Adrenal gland (tissue), 12 donors: ENCODE data around the gene PCDH18. TPM values are rescaled to one million over a fixed set of nuclear protein-coding genes. Genes with fewer than 3 reads are reported as not detected.

Experiments
- DNase-seq, 7 donors: peaks; one replicate each; pipeline ENCODE4 v3.0.0-alpha.2; 2019 to 2020
- H3K27ac ChIP-seq, 5 donors: fragments of 200-600 bp; sonication (generic) in 4 of 5; 1 replicate in 3 of 5; 2 replicates in 2 of 5; pipeline versions ENCODE4 v1.5.1 to v1.8.0; 2016 to 2020; ENCODE audit warnings: mild to moderate bottlenecking in 1 of 5
- H3K27me3 ChIP-seq: fragments of 200-600 bp; 2 replicates; pipeline ENCODE4 v1.8.0; 2021
- H3K36me3 ChIP-seq, 2 donors: fragments of 200-600 bp; replicated peaks in 1 of 2; 1 replicate in 1 of 2; 2 replicates in 1 of 2; pipeline versions ENCODE4 v1.5.1 to v1.8.0; 2018 to 2022
- H3K4me1 ChIP-seq, 2 donors: fragments of 200-600 bp; replicated peaks in 1 of 2; 1 replicate in 1 of 2; 2 replicates in 1 of 2; pipeline versions ENCODE4 v1.5.1 to v1.8.0; 2018 to 2021
- H3K4me3 ChIP-seq, 4 donors: fragments of 200-600 bp; sonication (generic) in 3 of 4; one replicate each; pipeline ENCODE4 v1.5.1; 2016 to 2018
- H3K9me3 ChIP-seq, 3 donors: fragments of 200-600 bp; sonication (generic) in 1 of 3; replicated peaks in 1 of 3; 1 replicate in 2 of 3; 2 replicates in 1 of 3; pipeline versions ENCODE4 v1.5.1 to v1.8.0; 2016 to 2021
- CTCF ChIP-seq, 6 experiments: fragments of 450-650 bp in 4 of 6; fragments of 200-600 bp in 2 of 6; sonication (generic) in 1 of 6; IDR thresholded peaks; 1 replicate in 5 of 6; 2 replicates in 1 of 6; pipeline versions ENCODE4 v1.5.1 to v1.8.0; 2016 to 2021; ENCODE audit warnings: antibody characterized with exemption in 6 of 6, mild to moderate bottlenecking in 2 of 6, moderate library complexity in 1 of 6
- POLR2A ChIP-seq, 2 donors: fragments of 450-650 bp; IDR thresholded peaks; one replicate each; pipeline ENCODE4 v1.6.1; 2017; ENCODE audit warnings: antibody characterized with exemption in 2 of 2, mild to moderate bottlenecking in 2 of 2, moderate library complexity in 1 of 2
- WGBS, 4 donors: extraction: QIAGEN DNeasy Blood & Tissue Kit in 2 of 4; methylation state at CpG; one replicate each; pipeline versions ENCODE4 v1.1.5 to v1.1.7; 2013 to 2017; 5-methylcytosine and 5-hydroxymethylcytosine counted together
- intact Hi-C, 2 donors: fragments of 100-400 bp; cut with DNase I; formaldehyde crosslinking; loops; one replicate each; pipeline versions ENCODE4 v1.14.1 to v1.15.0; 2022 to 2023
- polyA plus RNA-seq, 3 donors: library from polyadenylated mRNA; stranded (reverse); fragments of 200-250 nt in 2 of 3; fragments of 350-450 nt in 1 of 3; fragmentation: Illumina TruSeq in 1 of 3; extraction: RNeasy Lipid Tissue Mini Kit (QIAGEN cat#74804) in 1 of 3; gene quantifications; one replicate each; pipeline ENCODE4 v1.2.3, GENCODE V29; 2013 to 2014
- total RNA-seq, 9 donors: library from RNA; depleted of rRNA in 4 of 9; stranded (reverse); fragments of >200 nt in 4 of 9; fragments of 120-200 nt in 1 of 9; fragmentation: NEBNext Ultra II Directional in 1 of 9; extraction: Animal tissue kit (Norgen Biotek cat#: 25700) in 1 of 9; gene quantifications; one replicate each; pipeline versions ENCODE4 v1.1.0 to v1.2.4, GENCODE V29; 2013 to 2023
- donor health status: healthy with polysubstance abuse.
- donor health status: Bipolar disorder and iron deficiency.
- donor health status: DM: yes; HTN: yes; CAD: no.
- donor health status: DM: no; HTN: no; CAD: no.
- donor health status: DM: no; HTN: no; CAD: no.
- donor health status: DM: yes; HTN: yes; CAD: no.

Gene PCDH18
- total and polyA plus RNA-seq, 12 donors, result 2.6 to 54.7 (median 8.5) TPM

GRCh38 chr4:137476345-137476744, 55.9 kb downstream of the PCDH18 start:
- no peaks in the 10 kb centered on the region for H3K9me3 ChIP-seq
- 36 to 65% (median 39%) methylated on average over 4 of the region's 4 CpGs for WGBS, 4 donors
- no peak for DNase-seq
- no peaks in the 10 kb centered on the region for H3K4me1 ChIP-seq
- intact Hi-C loops, result no loop called here
- no peak overlapping the region for H3K27ac ChIP-seq
- TF ChIP-seq CTCF (IDR thresholded peaks at IDR 0.05), result no peak
- TF ChIP-seq POLR2A (IDR thresholded peaks at IDR 0.05), result no peak
- no peaks in the 10 kb centered on the region for H3K36me3 ChIP-seq
- H3K4me3 ChIP-seq, result no peak overlapping the region
- H3K27me3 ChIP-seq, result no peaks in the 10 kb centered on the region

- DNase-seq, result peak in 1 of 7 donors; percentile 16
- H3K4me3 ChIP-seq, result no peak overlapping the region
- H3K36me3 ChIP-seq, result no peaks in the 10 kb centered on the region
- no peaks in the 10 kb centered on the region for H3K27me3 ChIP-seq
- no peak overlapping the region for H3K27ac ChIP-seq
- WGBS, 4 donors, result 15 to 31% (median 26%) methylated on average over 1 of the region's 1 CpG
- no peaks in the 10 kb centered on the region for H3K4me1 ChIP-seq
- intact Hi-C loops, result no loop called here
- H3K9me3 ChIP-seq, result no peaks in the 10 kb centered on the region
- TF ChIP-seq CTCF (IDR thresholded peaks at IDR 0.05) (no peak), POLR2A (IDR thresholded peaks at IDR 0.05) (no peak)
Measured at GRCh38 chr4:137474711-137475301, 57.5 kb downstream of the PCDH18 start.

- 64 to 91% (median 89%) methylated on average over 2 of the region's 2 CpGs for WGBS, 4 donors
- H3K36me3 ChIP-seq, result no peaks in the 10 kb centered on the region
- TF ChIP-seq POLR2A (IDR thresholded peaks at IDR 0.05), result no peak
- no peak for TF ChIP-seq CTCF (IDR thresholded peaks at IDR 0.05)
- H3K27me3 ChIP-seq, result no peaks in the 10 kb centered on the region
- no peaks in the 10 kb centered on the region for H3K4me1 ChIP-seq
- no peak for DNase-seq
- no peak overlapping the region for H3K27ac ChIP-seq
- H3K9me3 ChIP-seq, result no peaks in the 10 kb centered on the region
- intact Hi-C loops, result no loop called here
- no peak overlapping the region for H3K4me3 ChIP-seq
Measured at GRCh38 chr4:137471895-137472294, 60.4 kb downstream of the PCDH18 start.

GRCh38 chr4:137471461-137471860, 60.8 kb downstream of the PCDH18 start:
- no peak for DNase-seq
- Histone ChIP-seq H3K27me3 (no peaks in the 10 kb centered on the region), H3K27ac (no peak overlapping the region), H3K9me3 (no peaks in the 10 kb centered on the region), H3K36me3 (no peaks in the 10 kb centered on the region), H3K4me3 (no peak overlapping the region), H3K4me1 (no peaks in the 10 kb centered on the region)
- WGBS, 4 donors, result 67 to 100% (median 96%) methylated on average over 1 of the region's 1 CpG
- TF ChIP-seq POLR2A (IDR thresholded peaks at IDR 0.05) (no peak), CTCF (IDR thresholded peaks at IDR 0.05) (no peak)
- intact Hi-C loops, result no loop called here
